ENCODE measurements around the gene E2F2. TPM values are rescaled to one million over a fixed set of nuclear protein-coding genes. Genes with fewer than 3 reads are reported as not detected.

Gene E2F2
- polyA plus RNA-seq, 1 of the 3 experiments (the other 2 are of a cell fraction), result 0.43 TPM

DNA sequence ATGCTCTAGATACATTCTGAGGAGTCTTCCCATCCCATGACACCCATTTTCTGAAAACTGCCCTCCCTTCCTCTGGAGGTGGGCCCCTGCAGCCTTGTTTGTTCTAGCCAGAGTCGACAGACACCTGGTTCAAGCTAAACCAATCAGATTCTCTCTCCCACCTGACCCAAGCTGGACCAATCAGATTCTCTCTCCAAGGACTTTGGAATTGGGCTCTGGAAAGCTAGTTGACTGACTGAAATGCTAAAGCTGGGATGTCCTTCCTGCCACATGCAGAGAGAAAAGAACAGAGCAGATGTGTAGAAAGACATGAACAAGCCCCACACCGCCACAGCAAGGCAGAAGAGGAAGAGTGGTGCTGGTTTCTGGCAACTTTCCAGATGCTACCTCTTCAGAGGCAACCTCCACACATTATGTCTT is 71.7 kb downstream of the E2F2 start:
- no peak overlapping the region for H2AFZ ChIP-seq (ENCODE audit: low read depth)
- peaks cover 3% of the 10 kb centered on the region; the same call in 1 of the 2 replicates for H3K79me2 ChIP-seq (ENCODE audit: insufficient read depth)
- no peak overlapping the region for H3K4me3 ChIP-seq (ENCODE audit: low read depth in 2 of 2, low read length in 1 of 2)
- no peak for TF ChIP-seq FOXM1 (IDR thresholded peaks at IDR 0.05; ENCODE audit: low read depth)
- TF ChIP-seq, protein P1, sequence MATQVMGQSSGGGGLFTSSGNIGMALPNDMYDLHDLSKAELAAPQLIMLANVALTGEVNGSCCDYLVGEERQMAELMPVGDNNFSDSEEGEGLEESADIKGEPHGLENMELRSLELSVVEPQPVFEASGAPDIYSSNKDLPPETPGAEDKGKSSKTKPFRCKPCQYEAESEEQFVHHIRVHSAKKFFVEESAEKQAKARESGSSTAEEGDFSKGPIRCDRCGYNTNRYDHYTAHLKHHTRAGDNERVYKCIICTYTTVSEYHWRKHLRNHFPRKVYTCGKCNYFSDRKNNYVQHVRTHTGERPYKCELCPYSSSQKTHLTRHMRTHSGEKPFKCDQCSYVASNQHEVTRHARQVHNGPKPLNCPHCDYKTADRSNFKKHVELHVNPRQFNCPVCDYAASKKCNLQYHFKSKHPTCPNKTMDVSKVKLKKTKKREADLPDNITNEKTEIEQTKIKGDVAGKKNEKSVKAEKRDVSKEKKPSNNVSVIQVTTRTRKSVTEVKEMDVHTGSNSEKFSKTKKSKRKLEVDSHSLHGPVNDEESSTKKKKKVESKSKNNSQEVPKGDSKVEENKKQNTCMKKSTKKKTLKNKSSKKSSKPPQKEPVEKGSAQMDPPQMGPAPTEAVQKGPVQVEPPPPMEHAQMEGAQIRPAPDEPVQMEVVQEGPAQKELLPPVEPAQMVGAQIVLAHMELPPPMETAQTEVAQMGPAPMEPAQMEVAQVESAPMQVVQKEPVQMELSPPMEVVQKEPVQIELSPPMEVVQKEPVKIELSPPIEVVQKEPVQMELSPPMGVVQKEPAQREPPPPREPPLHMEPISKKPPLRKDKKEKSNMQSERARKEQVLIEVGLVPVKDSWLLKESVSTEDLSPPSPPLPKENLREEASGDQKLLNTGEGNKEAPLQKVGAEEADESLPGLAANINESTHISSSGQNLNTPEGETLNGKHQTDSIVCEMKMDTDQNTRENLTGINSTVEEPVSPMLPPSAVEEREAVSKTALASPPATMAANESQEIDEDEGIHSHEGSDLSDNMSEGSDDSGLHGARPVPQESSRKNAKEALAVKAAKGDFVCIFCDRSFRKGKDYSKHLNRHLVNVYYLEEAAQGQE (IDR thresholded peaks at IDR 0.05; ENCODE audit: low read depth, low read length), result no peak
- TF ChIP-seq JUND (IDR thresholded peaks at IDR 0.05), result no peak
- TF ChIP-seq NRF1 (IDR thresholded peaks at IDR 0.05; ENCODE audit: low read depth, low read length), result no peak
- WGBS (ENCODE audit: low lambda C conversion rate), result 85% methylated on average over 2 of the region's 2 CpGs
- H3K4me2 ChIP-seq, result no peak overlapping the region
- H3K4me1 ChIP-seq (ENCODE audit: control insufficient read depth in 1 of 2, insufficient read depth in 2 of 2, low read depth in 1 of 2, low read length in 1 of 2), result no peaks in the 10 kb centered on the region
- H4K20me1 ChIP-seq (ENCODE audit: insufficient read depth), result no peaks in the 10 kb centered on the region
- H3K9me2 ChIP-seq, result no peaks in the 10 kb centered on the region
- no peak overlapping the region for H3K27ac ChIP-seq (ENCODE audit: low read depth in 2 of 2, low read length in 1 of 2)
- H3K9me3 ChIP-seq, result no peaks in the 10 kb centered on the region
- peaks cover 6% of the 10 kb centered on the region for H3F3A ChIP-seq (replicated peaks; ENCODE audit: insufficient read depth)
- H3K9ac ChIP-seq, result no peak overlapping the region
- H3K27me3 ChIP-seq (ENCODE audit: insufficient read depth), result no peaks in the 10 kb centered on the region
- ChIA-PET POLR2A (no interaction called here), CTCF (no interaction called here)
- no peak for DNase-seq
- H3K36me3 ChIP-seq (replicated peaks in 1 of 2; ENCODE audit: control insufficient read depth in 1 of 2, insufficient read depth in 2 of 2, low read length in 1 of 2), result peaks cover 3 to 6% of the 10 kb centered on the region in 2 experiments

Other genes starting within 250 kb of the E2F2 start
- gene HNRNPR, start 186.9 kb downstream of the E2F2 start, polyA plus RNA-seq (2012; rRNA removed), result 111 and 141 TPM in 2 replicates
- 5.0 and 6.4 TPM in 2 replicates for gene ZNF436, start 161.4 kb downstream of the E2F2 start, polyA plus RNA-seq (2012; rRNA removed)
- 1.1 and 1.2 TPM in 2 replicates for gene TCEA3, start 106.5 kb downstream of the E2F2 start, polyA plus RNA-seq (2012; rRNA removed)
- 19.6 and 25.2 TPM in 2 replicates for gene ASAP3, start 47.1 kb downstream of the E2F2 start, polyA plus RNA-seq (2012; rRNA removed)
- gene ID3, start 28.3 kb upstream of the E2F2 start, polyA plus RNA-seq (2012; rRNA removed), result 394 and 504 TPM in 2 replicates
- gene RPL11, start 160.6 kb upstream of the E2F2 start, polyA plus RNA-seq (2012; rRNA removed), result 2,231 and 2,255 TPM in 2 replicates
- 14.5 and 17.7 TPM in 2 replicates for gene ELOA, start 212.2 kb upstream of the E2F2 start, polyA plus RNA-seq (2012; rRNA removed)
- gene PITHD1, start 247.2 kb upstream of the E2F2 start, polyA plus RNA-seq (2012; rRNA removed), result 36.3 and 41.8 TPM in 2 replicates

Data from SK-N-SH (cell line).